ENCODE measurements around the gene FURIN. TPM values are rescaled to one million over a fixed set of nuclear protein-coding genes. Genes with fewer than 3 reads are reported as not detected.
A peak's percentile ranks its signal among the peaks of the same experiment; 100 is the strongest.

Gene FURIN
- total RNA-seq, 4 donors from 2014 or later, result 28.7 to 71.1 (median 42.4) TPM

DNA sequence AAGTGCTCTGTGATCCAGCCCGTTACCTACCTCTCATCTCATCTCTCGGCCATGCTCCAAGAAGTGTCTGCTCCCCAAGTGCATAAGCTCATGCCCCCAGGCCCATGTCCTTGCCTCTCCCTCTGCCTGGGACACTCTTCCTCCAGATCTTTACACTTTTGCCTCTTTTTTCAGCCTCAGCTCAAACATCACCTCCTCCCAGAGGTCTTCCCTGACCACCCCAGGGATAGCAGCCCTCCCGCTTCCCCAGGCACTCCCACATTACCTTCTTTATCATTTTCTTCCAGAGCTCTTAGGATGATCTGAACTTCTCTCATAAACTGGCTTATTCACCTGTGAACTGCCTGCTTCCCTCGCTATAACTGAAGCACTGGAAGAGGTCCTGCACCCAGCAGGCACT, 2.7 kb upstream of the FURIN start:
- H3K4me1 ChIP-seq, result peaks cover 0 to 27% (median 20%) of the 10 kb centered on the region in 4 donors
- H3K4me3 ChIP-seq, result no peak overlapping the region
- no peaks in the 10 kb centered on the region for H3K27me3 ChIP-seq
- no peaks in the 10 kb centered on the region for H3K9me3 ChIP-seq
- TF ChIP-seq EP300 (IDR thresholded peaks at IDR 0.05), result no peak
- TF ChIP-seq, protein P1, sequence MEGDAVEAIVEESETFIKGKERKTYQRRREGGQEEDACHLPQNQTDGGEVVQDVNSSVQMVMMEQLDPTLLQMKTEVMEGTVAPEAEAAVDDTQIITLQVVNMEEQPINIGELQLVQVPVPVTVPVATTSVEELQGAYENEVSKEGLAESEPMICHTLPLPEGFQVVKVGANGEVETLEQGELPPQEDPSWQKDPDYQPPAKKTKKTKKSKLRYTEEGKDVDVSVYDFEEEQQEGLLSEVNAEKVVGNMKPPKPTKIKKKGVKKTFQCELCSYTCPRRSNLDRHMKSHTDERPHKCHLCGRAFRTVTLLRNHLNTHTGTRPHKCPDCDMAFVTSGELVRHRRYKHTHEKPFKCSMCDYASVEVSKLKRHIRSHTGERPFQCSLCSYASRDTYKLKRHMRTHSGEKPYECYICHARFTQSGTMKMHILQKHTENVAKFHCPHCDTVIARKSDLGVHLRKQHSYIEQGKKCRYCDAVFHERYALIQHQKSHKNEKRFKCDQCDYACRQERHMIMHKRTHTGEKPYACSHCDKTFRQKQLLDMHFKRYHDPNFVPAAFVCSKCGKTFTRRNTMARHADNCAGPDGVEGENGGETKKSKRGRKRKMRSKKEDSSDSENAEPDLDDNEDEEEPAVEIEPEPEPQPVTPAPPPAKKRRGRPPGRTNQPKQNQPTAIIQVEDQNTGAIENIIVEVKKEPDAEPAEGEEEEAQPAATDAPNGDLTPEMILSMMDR (IDR thresholded peaks at IDR 0.05), result no peak
- TF ChIP-seq POLR2A (IDR thresholded peaks at IDR 0.05), result no peak
- no peak overlapping the region for H3K27ac ChIP-seq
- DNase-seq (ENCODE audit: low spot score in 2 of 2), result no peak
- H3K36me3 ChIP-seq, result no peaks in the 10 kb centered on the region
- 93 to 96% methylated on average over 4 of the region's 4 CpGs for WGBS, 2 donors

DNA sequence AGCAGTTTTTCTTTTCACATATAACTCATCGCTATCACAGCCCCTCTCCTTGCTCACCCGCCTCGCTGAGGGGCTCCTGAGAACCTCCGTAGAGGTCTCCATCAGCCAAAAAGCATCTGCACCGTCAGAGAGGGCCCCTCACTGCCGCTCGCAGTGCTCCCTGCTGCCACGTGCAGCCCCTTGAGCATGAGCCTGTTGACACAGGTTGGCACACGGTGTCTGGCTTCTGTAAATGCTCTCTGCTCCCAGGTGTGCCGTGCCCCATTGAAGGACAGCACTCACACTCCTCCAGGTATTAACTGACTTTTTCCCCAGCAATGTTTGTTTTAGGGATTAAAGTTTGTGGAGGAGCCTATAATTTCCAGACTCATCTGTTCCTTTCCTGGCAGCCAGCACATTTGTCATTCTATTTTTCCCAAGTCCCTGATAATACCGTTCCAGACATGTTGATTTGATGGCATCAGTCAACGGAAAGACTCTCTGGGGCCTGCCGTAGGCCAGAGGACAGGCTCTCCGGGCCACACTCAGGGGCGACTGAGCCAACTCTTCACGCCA, 2.1 kb upstream of the FURIN start:
- Histone ChIP-seq H3K27ac (no peak overlapping the region), H3K9me3 (no peaks in the 10 kb centered on the region), H3K4me3 (no peak overlapping the region), H3K36me3 (no peaks in the 10 kb centered on the region), H3K4me1 (peaks cover 0 to 29% (median 20%) of the 10 kb centered on the region in 4 donors), H3K27me3 (no peaks in the 10 kb centered on the region)
- TF ChIP-seq EP300 (IDR thresholded peaks at IDR 0.05), result no peak
- TF ChIP-seq, protein P1 (IDR thresholded peaks at IDR 0.05), result no peak
- no peak for TF ChIP-seq POLR2A (IDR thresholded peaks at IDR 0.05)
- no peak for DNase-seq (ENCODE audit: low spot score in 2 of 2)
- WGBS, 2 donors, result 67 to 78% methylated on average over 16 of the region's 16 CpGs

DNA sequence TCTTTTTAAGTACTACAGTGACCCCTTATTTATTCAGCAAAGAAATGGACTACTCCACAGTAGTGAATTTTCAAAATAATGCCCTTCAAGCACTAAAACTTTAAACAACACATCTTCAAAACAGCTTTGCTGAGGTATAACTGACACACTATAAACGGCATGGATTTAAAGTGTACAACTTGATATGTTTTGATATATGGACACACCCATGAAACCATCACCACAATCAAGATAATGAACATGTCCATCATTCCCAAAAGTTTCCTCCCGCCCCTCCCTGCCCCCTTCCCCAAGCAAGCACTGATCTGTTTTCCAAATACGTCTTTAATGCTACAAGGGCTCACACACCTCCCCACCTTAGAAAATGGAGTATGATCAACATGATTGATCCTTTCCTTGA, 1.6 kb upstream of the FURIN start:
- H3K36me3 ChIP-seq, result no peaks in the 10 kb centered on the region
- 79 to 81% methylated on average over 3 of the region's 3 CpGs for WGBS, 2 donors
- TF ChIP-seq POLR2A (IDR thresholded peaks at IDR 0.05) (no peak), EP300 (IDR thresholded peaks at IDR 0.05) (no peak)
- TF ChIP-seq, protein P1 (IDR thresholded peaks at IDR 0.05), result no peak

DNA sequence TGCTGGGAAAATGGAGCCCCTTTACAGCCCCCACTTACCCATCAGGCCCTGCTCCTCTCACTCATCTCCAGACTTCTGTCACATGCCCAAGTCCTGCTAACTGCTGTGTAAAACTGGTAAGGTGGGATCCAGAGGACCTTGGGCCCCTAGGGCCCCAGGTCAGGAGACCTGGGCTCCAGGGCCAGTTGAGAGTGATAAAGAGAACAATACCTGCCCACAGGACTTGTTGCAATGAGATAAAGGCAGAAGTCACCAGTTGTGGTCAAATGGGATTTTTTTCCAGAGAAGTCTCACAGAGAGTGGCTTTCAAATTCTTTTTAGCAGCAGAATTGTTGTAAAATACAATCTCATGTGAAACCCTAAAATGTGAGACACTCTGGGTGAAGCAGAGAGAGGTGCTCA, 753 bp downstream of the FURIN start:
- Histone ChIP-seq H3K27ac (peak overlapping the region; percentile 93 to 97 (median 94)), H3K9me3 (no peaks in the 10 kb centered on the region), H3K36me3 (no peaks in the 10 kb centered on the region), H3K4me3 (no peak overlapping the region), H3K27me3 (no peaks in the 10 kb centered on the region), H3K4me1 (peaks cover 0 to 50% (median 40%) of the 10 kb centered on the region in 4 donors)
- TF ChIP-seq EP300 (IDR thresholded peaks at IDR 0.05) (no peak), POLR2A (IDR thresholded peaks at IDR 0.05) (no peak)
- no peak for DNase-seq (ENCODE audit: low spot score in 2 of 2)

More for the DNA sequence above, 1.6 kb upstream of the FURIN start:
- Histone ChIP-seq H3K9me3 (no peaks in the 10 kb centered on the region), H3K4me1 (peaks cover 0 to 29% (median 20%) of the 10 kb centered on the region in 4 donors), H3K27me3 (no peaks in the 10 kb centered on the region), H3K27ac (no peak overlapping the region), H3K4me3 (no peak overlapping the region)
- no peak for DNase-seq (ENCODE audit: low spot score in 2 of 2)

DNA sequence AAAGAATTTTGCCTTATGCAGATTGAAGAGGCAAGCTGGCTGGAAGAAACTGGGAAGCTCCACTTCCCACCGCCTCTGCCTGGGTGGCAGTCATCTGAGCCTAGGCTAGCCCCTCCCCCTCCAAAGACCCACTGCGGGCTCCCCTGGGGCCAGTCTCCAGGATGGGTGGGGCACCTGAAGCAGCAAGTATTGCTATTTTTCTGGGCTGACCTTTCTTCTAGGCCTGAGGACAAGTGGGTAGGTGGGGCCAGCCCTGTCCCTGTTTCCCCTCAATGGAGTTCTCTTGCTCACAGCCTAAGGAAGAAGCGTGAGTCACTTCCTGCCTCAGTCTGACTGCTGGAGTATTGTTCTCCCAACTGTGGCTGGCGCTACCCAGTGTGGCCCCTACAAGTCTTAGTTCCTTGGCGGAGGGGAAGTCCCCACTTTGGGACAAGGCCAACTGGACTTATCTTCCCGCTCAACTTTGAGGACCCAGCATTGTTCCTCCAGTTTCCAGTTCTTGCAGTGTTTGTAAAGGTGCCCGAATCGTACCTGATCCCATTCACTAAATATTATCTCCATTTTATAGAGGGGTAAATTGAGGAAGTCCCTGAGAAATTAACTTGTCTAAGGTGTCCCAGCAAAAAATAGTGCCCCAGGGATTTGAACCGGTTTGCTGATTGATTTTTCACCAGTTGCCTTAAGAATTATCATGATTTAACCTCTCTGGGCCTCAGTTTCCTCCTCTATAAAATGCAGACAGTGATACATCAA, 1.4 kb downstream of the FURIN start:
- Histone ChIP-seq H3K27me3 (no peaks in the 10 kb centered on the region), H3K27ac (peak overlapping the region; percentile 93 to 97 (median 94)), H3K36me3 (no peaks in the 10 kb centered on the region), H3K4me1 (peaks cover 0 to 56% (median 43%) of the 10 kb centered on the region in 4 donors), H3K4me3 (peak overlapping the region in 1 of 4 donors; percentile 99), H3K9me3 (no peaks in the 10 kb centered on the region)
- peak; percentile 42 to 87 for TF ChIP-seq EP300 (IDR thresholded peaks at IDR 0.05)
- TF ChIP-seq, protein P1 (IDR thresholded peaks at IDR 0.05), result no peak
- peak; percentile 8 to 27 for TF ChIP-seq POLR2A (IDR thresholded peaks at IDR 0.05)
- WGBS, 2 donors, result 24 to 40% methylated on average over 9 of the region's 9 CpGs
- DNase-seq (ENCODE audit: low spot score in 2 of 2), result peak; percentile 57 to 67

All from tibial nerve (tissue), 4 donors.